GM19452 (cell line): ENCODE data around the gene COL25A1.
"Not testable (repeated sequence)": the region's sequence is repeated elsewhere in the genome, so short reads cannot be mapped to it uniquely, and the experiment has no call there.

Source experiments
- ATAC-seq: cut with Tn5 transposase; IDR thresholded peaks from one replicate; pipeline ENCODE4 v1.9.1; 2021; ENCODE audit not compliant: unreplicated experiment

The COL25A1 gene

DNA sequence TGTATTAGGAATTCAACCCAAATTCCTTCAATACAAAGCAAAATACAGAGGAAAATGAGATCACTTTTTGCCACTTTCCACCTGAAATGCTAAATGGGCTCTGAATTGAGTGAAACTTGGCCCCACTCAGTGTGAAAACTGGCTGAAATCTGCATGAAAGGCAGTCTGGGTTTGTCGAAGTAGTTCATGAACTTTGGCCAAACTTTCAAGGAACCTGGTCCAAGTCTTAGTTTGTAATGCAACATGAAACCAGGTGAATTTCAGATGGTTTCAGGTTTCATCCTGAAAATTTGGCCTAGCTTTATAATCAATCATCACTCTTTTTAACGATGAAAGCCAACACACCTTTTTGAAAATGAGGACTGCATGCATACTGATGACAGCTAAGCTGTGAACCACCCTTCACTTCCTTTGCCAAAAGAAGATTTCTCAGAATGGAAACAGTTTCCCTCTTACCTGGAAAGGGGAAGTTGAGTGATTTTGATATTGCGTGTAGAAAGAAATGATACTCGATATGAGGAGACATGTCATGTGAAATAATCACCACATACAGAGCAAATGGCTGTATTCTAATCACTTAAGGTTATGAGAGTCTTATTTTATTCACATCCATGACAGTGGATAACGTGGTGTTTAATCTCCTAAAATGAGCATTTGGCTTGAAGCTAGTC lies 329.7 kb downstream of the COL25A1 start:
- ATAC-seq = peak; percentile 75

DNA sequence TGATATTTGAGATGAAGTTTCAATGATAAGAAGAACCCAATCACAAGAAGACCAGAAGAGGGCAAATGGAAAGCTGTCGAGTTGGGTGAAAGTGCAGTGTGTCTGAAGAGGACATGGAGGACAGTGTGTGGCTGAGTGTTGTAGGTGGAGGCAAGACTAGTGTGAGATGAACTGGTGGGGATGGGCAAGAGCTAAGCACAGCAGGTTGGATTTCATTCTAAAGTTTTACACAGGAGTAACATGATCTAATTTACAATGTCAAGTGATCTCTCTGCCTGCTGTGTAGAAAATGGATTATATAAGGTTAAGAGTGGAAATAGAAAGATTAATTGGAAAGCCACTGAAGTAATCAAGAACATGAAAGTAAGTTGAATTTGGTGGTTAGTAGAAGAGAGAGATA lies 331.0 kb downstream of the COL25A1 start:
- ATAC-seq = no peak

DNA sequence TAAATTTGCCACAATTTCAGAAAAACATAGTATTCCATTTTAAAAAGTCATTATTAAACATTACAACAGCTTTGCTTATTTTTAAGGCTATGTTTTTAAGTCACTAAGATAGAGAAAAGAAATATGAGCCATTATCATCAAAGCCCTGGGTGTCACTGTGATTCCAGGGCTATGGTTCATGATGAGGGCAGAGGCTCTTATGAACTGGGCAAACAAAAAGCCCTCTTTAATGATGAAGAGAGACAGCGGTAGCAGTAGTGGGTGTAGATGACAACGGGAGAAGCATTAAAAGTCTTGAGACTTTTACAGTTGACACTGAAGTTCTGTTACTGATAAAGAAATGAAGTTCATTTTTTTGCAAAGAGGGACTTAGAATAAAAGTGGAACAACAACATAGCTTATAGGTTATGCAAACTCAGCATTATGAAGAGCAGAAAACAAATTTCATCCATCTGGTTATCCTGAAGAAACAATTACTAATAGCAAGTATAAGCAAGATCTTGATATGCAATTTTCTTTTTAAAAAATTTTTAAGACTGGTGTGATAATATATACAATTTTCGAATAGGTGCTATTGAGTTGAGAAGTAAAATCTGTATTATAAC lies 336.9 kb downstream of the COL25A1 start:
- no peak for ATAC-seq

DNA sequence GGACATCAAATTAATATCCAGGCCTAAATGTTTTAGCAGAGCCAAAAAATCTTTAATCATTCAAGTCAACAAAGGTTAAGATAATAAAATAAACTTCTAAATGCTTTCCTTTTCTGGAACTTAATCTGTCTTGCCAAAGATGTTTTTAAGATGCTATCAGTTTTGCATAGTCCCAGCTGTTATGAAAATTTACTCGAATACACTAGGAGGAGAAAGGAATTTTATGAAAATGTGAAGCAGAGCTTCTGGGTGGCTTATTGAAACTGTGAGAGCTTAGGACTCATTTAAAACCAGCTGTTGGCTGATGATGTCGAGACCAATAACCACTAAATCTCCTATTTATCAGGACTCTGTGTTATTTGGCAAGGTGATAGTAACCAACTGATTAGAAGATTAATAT lies 337.4 kb downstream of the COL25A1 start:
- ATAC-seq = no peak

DNA sequence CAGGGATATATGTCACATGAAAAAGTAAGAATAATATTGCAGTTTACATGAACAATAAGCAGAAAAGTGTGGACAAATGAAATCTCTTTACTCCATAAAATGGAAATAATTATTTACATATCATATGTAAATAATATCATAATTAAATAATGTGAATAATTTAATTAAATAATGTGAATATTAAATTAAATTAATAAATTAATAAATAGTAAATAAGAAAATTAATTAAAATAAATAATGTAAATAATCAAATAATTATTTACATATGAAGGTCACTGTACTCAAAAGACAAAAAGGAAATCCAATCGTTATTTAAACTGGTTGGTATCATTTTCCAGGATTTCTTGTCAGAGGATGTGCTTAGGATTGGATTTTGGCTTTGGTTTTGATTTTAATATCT lies 338.5 kb downstream of the COL25A1 start:
- no peak for ATAC-seq

DNA sequence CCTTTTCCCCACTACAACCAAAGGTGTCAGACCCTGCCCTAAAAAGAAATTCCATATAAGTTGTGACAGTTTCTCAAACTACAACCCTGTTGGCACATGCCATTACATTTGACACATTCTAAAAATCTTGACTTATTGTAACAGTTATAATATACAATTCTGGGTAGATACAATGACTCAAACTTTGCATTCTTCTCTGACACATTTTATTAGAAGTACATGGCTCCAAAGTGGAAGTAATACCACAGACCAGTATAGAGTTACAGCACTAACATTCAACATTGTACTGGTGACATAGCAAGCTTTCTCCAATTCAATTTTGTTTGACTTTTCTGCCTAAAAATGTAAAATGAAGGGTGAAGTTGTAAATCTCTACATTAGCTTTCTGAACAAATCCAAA lies 343.0 kb downstream of the COL25A1 start:
- no peak for ATAC-seq

DNA sequence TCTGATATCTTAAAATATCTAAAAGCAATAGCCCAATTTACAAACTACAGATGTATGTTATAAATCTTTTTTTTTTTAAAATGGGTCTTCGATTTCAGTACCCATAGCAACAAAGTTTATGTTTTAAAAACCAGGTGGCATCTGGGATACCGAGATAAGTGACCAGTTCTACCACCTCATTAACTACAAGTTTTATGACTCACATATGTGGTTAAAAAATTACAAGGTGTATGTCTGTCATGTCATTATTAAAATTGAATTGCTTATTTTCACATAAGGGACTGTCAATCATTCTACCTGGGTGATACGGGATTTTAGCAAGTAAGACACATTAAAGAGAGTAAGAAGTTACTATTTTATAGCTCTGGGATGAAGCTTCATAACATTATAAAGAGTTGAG lies 347.6 kb downstream of the COL25A1 start:
- ATAC-seq = no peak

DNA sequence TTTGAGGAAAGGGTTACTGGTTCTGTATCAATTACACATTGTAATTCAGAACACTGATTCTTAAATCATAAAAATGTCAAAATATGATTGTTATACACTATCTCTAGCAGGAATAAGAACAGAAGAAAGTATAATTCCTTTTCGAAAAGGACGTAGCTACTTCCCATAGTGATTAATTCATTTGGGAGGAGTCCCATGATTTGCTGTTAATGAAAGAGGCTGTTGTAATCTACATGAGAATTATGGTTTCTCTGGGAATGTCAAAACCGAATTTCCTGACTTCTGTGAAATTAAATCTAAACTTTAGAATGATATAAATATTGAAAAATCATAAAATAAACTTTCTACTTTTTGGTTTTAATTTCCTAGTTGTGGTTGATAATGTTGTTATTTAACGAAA lies 348.5 kb downstream of the COL25A1 start:
- no peak for ATAC-seq

DNA sequence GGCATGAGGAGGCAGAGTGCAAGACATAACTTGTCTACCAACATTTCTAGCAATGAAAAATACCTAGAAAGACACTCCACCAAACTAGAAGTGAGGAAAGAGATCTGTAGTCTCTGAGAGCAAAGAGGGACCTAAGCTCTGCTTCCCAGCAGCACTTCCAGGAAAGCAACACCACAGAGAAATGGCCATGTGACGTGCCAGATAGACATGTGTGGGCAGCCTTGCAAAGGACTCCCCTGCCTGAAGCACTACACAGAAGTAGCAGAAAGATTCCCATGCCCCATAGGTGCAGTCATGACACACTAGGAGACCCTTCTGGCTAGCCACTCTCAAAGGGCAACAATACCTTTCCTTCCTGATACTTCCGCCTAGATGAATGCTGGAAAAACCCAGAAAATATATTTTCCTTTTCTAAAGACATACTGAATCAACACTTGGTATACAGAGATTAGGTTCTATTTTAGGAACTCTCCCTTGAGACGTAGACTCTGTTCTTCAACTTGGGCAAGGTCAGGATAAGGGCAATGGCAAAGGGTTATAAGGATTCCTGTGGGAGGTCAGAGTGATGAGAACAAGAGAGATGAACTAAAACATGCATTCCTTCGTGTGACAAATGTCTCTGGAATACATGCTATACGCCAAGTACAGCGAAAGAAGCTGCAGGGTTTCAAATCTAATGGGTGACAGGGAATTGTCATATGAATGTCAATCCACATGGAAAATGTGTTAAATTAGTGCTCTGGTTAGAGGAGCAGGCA lies 352.1 kb downstream of the COL25A1 start:
- no peak for ATAC-seq

DNA sequence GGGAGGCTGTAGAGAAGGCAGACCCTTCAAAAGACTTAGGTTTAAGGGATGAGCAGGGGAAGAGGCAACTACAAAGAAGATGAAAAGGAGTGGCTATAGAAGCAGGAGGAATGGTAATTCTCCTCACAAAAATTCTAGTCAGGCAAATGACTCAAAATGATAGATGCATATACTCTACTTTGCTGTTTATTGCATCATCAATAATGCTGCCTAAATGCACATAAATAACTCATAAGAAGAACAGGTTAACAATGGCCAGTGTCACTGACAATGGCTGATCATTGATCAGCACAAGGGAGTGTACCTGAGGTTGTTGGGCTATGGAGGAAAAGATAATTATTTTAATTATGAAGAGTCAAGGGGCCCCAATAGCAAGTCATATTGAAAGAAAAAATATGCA lies 354.9 kb downstream of the COL25A1 start:
- no peak for ATAC-seq

DNA sequence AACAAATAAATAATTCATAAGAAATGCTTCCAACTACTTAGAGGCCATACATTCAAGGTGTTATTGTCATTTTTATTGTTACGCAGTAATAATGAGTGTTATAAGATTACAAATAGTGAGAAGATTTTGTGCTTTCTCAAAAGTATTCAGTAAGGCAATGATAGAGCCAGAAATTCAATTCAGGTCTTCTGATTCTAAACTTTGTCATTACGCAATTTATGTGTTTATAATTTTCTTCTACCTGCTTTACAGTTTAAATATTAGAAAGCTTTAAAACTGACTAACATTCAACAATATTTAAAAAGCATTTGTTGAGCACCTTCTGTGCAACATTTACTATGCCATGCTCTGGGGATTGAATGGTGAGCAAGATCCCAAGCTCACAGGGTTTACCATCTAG lies 356.2 kb downstream of the COL25A1 start:
- no peak for ATAC-seq

DNA sequence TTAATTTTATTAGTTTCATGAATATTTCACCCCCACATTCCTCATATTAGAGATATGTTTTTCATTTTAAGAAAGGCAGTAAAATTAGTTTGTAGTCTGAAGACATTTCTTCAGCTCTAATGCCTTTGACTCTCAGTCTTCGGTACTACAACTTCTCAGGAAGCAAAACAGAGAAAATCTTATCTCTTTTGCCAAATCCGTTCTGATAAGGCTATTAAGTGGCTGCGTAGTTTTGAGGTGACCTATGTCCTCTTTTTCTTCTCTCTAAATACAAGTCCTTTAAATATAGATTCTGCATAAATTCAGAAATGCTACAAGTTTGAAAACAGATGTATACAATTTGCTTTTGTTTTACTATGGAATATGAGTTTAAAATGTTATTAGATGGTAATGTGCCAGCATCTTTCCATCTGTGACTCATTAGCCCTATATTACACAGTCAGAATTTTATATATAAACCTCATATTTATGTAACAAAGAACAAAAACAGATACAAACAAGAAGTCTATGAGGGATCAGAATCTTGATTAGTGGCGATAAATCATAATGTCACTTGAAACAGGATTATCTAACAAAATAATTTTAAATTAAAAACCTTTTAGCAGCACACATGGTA lies 358.4 kb downstream of the COL25A1 start:
- no peak for ATAC-seq

DNA sequence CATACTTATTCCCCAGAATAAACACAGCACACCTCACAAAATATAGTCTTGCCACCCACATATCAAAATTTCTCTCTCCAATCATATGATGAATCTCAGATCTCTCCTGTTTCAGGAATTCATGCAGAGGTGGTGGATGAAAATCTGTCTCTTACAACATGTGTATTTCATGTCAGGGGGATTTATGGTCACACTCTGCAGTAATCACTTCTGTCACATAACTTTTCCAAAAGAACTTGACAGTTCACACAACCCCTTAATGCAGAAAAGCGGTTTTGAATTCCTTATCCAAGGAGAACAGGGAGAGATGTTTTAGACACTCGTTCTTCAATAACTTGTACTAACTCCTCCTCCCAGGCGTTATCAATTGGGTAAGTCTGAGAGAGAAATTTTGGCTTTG lies 359.1 kb downstream of the COL25A1 start:
- no peak for ATAC-seq

DNA sequence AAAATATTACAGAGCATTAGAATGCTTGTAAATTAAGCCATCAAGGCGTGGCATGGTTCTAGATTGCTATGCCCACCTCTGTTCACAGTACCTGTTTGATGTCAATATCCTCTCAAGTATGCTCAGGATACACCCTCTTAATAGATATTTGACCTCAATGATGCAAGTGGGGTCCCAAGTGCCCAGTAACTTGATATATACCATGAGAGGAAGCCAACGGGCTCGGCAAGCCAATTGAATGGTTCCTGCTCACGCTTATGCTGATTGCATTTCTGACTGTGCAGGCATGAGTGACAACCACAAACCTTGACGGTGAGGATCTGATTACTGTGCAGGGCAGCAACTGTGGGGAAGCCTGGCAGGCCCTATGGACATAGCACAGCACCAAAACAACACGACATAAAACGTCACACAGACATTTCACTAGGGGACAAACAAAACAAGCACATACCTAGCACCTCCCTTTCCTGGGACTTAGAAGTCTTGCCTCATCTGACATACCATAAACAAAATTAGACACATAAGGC lies 360.5 kb downstream of the COL25A1 start:
- no peak for ATAC-seq

DNA sequence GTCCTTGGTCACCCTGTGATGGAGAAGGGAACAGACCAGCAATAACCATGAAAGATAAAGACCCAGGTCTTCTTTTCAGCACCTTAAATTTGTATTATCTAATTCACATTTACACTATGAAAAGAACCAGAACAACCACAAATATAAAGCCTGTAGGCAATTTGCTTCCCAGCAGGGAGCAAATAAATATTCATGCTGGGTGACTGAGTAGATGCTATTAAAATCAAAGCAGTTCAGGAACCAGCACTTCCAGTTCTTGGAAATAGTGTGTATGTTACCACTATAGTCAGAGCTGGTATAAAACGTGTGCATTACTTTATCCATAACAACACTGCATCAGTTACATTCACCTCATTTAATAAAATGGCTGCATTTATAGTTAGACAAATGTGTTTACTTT lies 361.8 kb downstream of the COL25A1 start:
- no peak for ATAC-seq

DNA sequence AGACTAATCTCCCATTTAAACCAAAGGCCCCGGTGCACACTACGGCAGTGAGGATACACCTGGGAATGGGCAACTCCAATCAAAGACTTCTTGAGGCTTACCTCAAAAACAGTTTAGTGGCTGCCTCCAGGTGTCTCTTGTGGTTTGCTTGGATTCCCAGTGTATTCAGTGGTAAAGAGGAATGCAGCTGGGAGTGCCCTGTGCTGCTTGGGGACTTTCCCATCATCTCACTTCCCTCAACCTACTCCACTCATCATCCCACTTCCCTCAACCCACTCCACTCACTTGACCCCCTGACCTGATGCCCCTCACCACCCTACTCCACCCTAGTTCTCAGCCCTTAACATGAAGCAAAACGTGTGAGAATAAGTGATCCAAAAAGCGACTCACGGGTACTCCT lies 362.3 kb downstream of the COL25A1 start:
- no peak for ATAC-seq

DNA sequence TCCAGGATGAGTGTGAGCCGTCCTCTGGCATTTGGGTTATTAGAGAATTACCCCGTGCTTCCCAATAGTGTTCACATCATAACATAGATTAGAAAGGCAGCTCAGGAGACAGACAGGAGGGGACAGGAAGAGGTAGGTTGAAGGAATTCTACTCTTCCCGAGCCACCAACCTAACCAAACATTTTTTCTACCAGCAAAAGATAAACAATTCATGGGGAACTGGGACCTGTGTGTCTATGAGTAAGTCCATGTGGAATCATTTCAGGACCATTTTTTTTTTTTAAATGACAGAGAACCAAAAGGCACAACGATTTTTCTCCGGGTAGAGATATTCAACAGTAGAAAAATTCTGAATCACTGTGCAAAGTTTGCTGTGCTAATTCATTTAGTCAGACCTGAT lies 365.4 kb downstream of the COL25A1 start:
- no peak for ATAC-seq

DNA sequence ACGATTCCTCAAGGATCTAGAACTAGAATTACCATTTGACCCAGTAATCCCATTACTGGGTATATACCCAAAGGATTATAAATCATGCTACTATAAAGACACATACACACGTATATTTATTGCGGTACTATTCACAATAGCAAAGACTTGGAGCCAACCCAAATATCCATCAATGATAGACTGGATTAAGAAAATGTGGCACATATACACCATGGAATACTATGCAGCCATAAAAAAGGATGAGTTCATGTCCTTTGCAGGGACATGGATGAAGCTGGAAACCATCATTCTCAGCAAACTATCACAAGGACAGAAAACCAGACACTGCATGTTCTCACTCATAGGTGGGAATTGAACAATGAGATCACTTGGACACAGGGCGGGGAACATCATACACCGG lies 368.5 kb downstream of the COL25A1 start:
- ATAC-seq = not testable (repeated sequence)

DNA sequence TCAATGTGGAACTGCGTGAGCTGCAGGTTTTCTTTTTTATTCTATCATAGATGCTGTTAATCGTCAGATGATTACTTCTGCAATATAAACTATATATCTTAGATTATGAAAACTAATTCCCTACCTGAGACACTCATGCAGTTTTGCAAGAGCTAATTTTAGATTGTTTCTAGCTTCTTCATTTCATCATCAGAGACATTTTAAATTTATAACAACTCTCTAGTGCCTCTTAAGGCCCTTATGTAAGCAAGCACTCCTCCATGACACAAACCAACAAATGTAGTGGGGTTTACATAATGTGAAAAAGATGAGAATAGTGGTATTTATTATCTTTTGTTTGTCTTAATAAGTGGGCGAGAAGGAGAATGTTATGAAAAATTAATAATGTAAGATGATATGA lies 369.4 kb downstream of the COL25A1 start:
- no peak for ATAC-seq

DNA sequence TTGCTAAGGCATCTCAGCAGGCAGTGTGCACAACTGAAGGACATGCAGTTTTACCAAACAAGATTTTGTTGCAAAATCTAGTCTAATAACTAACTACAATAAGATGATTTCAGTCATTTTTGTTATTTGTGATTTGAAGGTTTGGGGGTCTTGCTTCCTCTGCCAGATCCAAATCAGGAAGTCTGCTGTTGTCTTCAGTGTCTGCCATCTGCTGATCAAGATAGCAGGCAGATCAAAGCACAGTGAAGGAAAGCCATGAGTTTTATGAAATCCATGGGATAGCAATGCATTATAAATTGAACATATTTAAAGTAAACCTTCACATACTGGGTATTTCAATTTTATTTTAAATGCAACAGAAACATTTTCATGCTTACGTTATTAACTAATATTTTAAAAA lies 370.5 kb downstream of the COL25A1 start:
- no peak for ATAC-seq

DNA sequence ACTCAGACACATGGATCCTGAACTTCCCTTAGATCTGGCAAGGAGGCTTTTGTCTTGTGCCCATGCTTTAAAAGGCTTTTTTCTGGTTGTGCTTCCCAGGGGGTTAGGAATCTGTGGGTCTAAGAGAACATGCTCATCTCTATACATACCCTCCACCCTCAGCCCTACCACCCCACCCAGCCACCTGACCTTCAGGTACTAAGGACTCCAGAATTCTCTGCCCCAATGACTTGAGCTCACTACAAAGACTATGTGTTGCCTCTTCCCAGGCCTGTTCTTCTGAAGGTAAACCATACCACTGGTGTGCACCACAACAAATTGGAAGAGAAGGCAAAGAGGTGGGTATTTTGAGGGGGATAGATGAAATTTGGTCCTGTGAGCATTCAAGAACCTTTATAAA lies 372.3 kb downstream of the COL25A1 start:
- no peak for ATAC-seq

DNA sequence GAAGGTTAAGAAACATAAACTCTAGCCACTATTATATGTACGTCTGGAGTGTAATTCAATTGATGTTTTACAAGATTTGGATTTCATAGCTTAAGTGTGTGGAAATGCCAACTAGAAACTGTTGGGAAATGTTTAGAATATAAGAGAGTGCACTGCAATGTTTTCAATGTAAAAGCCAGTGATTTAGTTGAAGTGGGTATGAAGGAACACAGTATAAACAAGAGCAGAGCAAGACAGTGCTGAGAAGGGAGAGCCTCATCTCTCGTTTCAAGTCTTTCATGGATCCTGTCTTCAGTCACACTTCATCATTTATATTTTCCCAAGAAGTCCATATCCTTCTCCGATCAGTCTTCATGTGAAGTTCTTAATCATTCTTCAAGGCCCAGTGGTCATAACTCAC lies 375.7 kb downstream of the COL25A1 start:
- no peak for ATAC-seq
